Cardiac fibroblast (primary cell): Measurements from ENCODE around the gene EHF.

ENCODE experiments used
- DNase-seq, 2 donors: peaks; one replicate each; pipeline versions ENCODE4 v3.0.0 to v3.0.0-alpha.2; 2010; ENCODE audit warnings: low read depth in 2 of 2
- H3K4me3 ChIP-seq, 2 donors: replicated peaks in 1 of 2; 1 replicate in 1 of 2; 2 replicates in 1 of 2; pipeline ENCODE4 v1.5.1; 2011; ENCODE audit warnings: low read depth in 2 of 2, low read length in 2 of 2, mild to moderate bottlenecking in 2 of 2, moderate library complexity in 1 of 2
- CTCF ChIP-seq: IDR thresholded peaks from one replicate; pipeline ENCODE4 v1.5.1; 2011; ENCODE audit warnings: low read depth, mild to moderate bottlenecking, low read length, inconsistent platforms

The EHF gene

GRCh38 chr11:34620202-34620601 is 691 bp upstream of the EHF start:
- no peak for TF ChIP-seq CTCF
- H3K4me3 ChIP-seq: no peak overlapping the region
- no peak for DNase-seq

GRCh38 chr11:34621876-34622275 is 983 bp downstream of the EHF start:
- no peak overlapping the region for H3K4me3 ChIP-seq
- TF ChIP-seq CTCF: no peak

GRCh38 chr11:34623463-34623862 is 2.6 kb downstream of the EHF start:
- H3K4me3 ChIP-seq: no peak overlapping the region
- DNase-seq: no peak
- TF ChIP-seq CTCF: no peak

More at GRCh38 chr11:34621876-34622275, 983 bp downstream of the EHF start:
- DNase-seq: peak in 1 of 2 donors; percentile 33

- DNase-seq: no peak
- H3K4me3 ChIP-seq: no peak overlapping the region
- TF ChIP-seq CTCF: no peak
Observed at GRCh38 chr11:34624069-34624468, 3.2 kb downstream of the EHF start.

GRCh38 chr11:34625576-34625975 is 4.7 kb downstream of the EHF start:
- DNase-seq: no peak
- TF ChIP-seq CTCF: no peak
- H3K4me3 ChIP-seq: no peak overlapping the region

GRCh38 chr11:34626393-34626792 is 5.5 kb downstream of the EHF start:
- TF ChIP-seq CTCF: no peak
- no peak for DNase-seq
- H3K4me3 ChIP-seq: no peak overlapping the region

GRCh38 chr11:34627197-34627596 is 6.3 kb downstream of the EHF start:
- DNase-seq: no peak
- H3K4me3 ChIP-seq: no peak overlapping the region
- TF ChIP-seq CTCF: no peak
